GM23248 (cell line): Measurements from ENCODE around the gene GAGE1. TPM values are rescaled to one million over a fixed set of nuclear protein-coding genes. Genes with fewer than 3 reads are reported as not detected.
A peak's percentile ranks its signal among the peaks of the same experiment; 100 is the strongest.

Source experiments
- DNase-seq: peaks from one replicate; pipeline ENCODE4 v3.0.0-alpha.2; 2015
- H2AFZ ChIP-seq: fragments of 200-600 bp; sonication (generic); 2 replicates; pipeline ENCODE4 v1.6.1; 2016; ENCODE audit warnings: antibody characterized with exemption
- H3F3A ChIP-seq: fragments of 200-600 bp; sonication (generic); 2 replicates; pipeline ENCODE4 v1.6.1; 2016; ENCODE audit warnings: mild to moderate bottlenecking, antibody characterized with exemption, mixed run types; ENCODE audit not compliant: insufficient read depth
- H3K27ac ChIP-seq: fragments of 200-600 bp; sonication (generic); 2 replicates; pipeline ENCODE4 v1.5.1; 2016; ENCODE audit warnings: mild to moderate bottlenecking
- H3K27me3 ChIP-seq: fragments of 200-600 bp; sonication (generic); replicated peaks from 2 replicates; pipeline ENCODE4 v1.6.1; 2016; ENCODE audit warnings: mild to moderate bottlenecking; ENCODE audit not compliant: insufficient read depth
- H3K36me3 ChIP-seq: fragments of 200-600 bp; sonication (generic); 2 replicates; pipeline ENCODE4 v1.6.1; 2016; ENCODE audit warnings: low read depth, mild to moderate bottlenecking
- H3K4me1 ChIP-seq: fragments of 200-600 bp; sonication (generic); 2 replicates; pipeline ENCODE4 v1.6.1; 2016; ENCODE audit warnings: mild to moderate bottlenecking; ENCODE audit not compliant: insufficient read depth
- H3K4me2 ChIP-seq: fragments of 200-600 bp; sonication (generic); one replicate; pipeline ENCODE4 v1.6.1; 2016; ENCODE audit warnings: mild to moderate bottlenecking; ENCODE audit not compliant: unreplicated experiment
- H3K4me3 ChIP-seq: fragments of 200-600 bp; sonication (generic); 2 replicates; pipeline ENCODE4 v1.5.1; 2016; ENCODE audit warnings: mild to moderate bottlenecking
- H3K79me2 ChIP-seq: fragments of 200-600 bp; sonication (generic); 2 replicates; pipeline ENCODE4 v1.6.1; 2016; ENCODE audit warnings: mild to moderate bottlenecking; ENCODE audit not compliant: insufficient read depth
- H3K9ac ChIP-seq: fragments of 200-600 bp; sonication (generic); 2 replicates; pipeline ENCODE4 v1.6.1; 2016; ENCODE audit warnings: mild to moderate bottlenecking
- H3K9me2 ChIP-seq: fragments of 200-600 bp; sonication (generic); 2 replicates; pipeline ENCODE4 v1.6.1; 2016; ENCODE audit warnings: mixed run types, mild to moderate bottlenecking, moderate library complexity; ENCODE audit not compliant: insufficient read depth
- H3K9me3 ChIP-seq: fragments of 200-600 bp; sonication (generic); one replicate; pipeline ENCODE4 v1.6.1; 2017; ENCODE audit warnings: low read depth
- H4K20me1 ChIP-seq: fragments of 200-600 bp; sonication (generic); 2 replicates; pipeline ENCODE4 v1.6.0; 2016; ENCODE audit not compliant: insufficient read depth
- EZH2 ChIP-seq: fragments of 200-600 bp; sonication (generic); IDR thresholded peaks from 2 replicates; pipeline ENCODE4 v1.6.1; 2018; ENCODE audit warnings: antibody characterized with exemption, mild to moderate bottlenecking; ENCODE audit not compliant: insufficient read depth, poor library complexity, severe bottlenecking
- EZH2phosphoT487 ChIP-seq: fragments of 200-600 bp; sonication (generic); IDR thresholded peaks from 2 replicates; pipeline ENCODE4 v1.6.1; 2018; ENCODE audit warnings: antibody characterized with exemption, moderate library complexity, mild to moderate bottlenecking, low read depth; ENCODE audit not compliant: insufficient read depth
- WGBS, 2 experiments: methylation state at CpG; one replicate each; pipeline ENCODE4 v1.1.6; 2015 to 2017; ENCODE audit warnings: low lambda C conversion rate in 2 of 2, low coverage in 1 of 2; ENCODE audit errors: missing lambda C conversion rate in 2 of 2; 5-methylcytosine and 5-hydroxymethylcytosine counted together
- in situ Hi-C: fragments of 300-500 bp; cut with MboI; formaldehyde crosslinking; loops from 2 replicates; pipeline ENCODE4 v1.15.0; 2020
- polyA plus RNA-seq: library from polyadenylated mRNA; unstranded; fragments of >200 nt; fragmentation: Nextera tagmentation; extraction: Ambion mirVana; gene quantifications from 2 replicates; pipeline ENCODE4 v1.2.1, GENCODE V29; 2016
- total RNA-seq: library from RNA; depleted of rRNA; stranded (reverse); fragments of >200 nt; shearing (Covaris generic); gene quantifications from 2 replicates; pipeline ENCODE4 v1.2.3, GENCODE V29; 2014; rRNA removed

GAGE1 gene
- total and polyA plus RNA-seq, 2 experiments from 2014 or later, result not detected

- Histone ChIP-seq H3K36me3 (no peaks in the 10 kb centered on the region), H3K4me2 (no peak overlapping the region), H3K79me2 (no peaks in the 10 kb centered on the region), H4K20me1 (no peaks in the 10 kb centered on the region), H3F3A (no peaks in the 10 kb centered on the region), H3K9ac (no peak overlapping the region), H3K27ac (no peak overlapping the region), H3K9me2 (no peaks in the 10 kb centered on the region), H3K9me3 (no peaks in the 10 kb centered on the region), H3K4me1 (no peaks in the 10 kb centered on the region), H3K27me3 (no peaks in the 10 kb centered on the region), H3K4me3 (no peak overlapping the region), H2AFZ (no peak overlapping the region)
- in situ Hi-C loops, result no loop called here
- TF ChIP-seq EZH2 (no peak), EZH2phosphoT487 (no peak)
- peak; percentile 4 for DNase-seq
- WGBS, 2 experiments, result 10% methylated on average over 15 to 29 of the region's 33 CpGs
These were observed 28.4 kb downstream of the GAGE1 start for GRCh38 chrX:49627086-49627777.

DNA sequence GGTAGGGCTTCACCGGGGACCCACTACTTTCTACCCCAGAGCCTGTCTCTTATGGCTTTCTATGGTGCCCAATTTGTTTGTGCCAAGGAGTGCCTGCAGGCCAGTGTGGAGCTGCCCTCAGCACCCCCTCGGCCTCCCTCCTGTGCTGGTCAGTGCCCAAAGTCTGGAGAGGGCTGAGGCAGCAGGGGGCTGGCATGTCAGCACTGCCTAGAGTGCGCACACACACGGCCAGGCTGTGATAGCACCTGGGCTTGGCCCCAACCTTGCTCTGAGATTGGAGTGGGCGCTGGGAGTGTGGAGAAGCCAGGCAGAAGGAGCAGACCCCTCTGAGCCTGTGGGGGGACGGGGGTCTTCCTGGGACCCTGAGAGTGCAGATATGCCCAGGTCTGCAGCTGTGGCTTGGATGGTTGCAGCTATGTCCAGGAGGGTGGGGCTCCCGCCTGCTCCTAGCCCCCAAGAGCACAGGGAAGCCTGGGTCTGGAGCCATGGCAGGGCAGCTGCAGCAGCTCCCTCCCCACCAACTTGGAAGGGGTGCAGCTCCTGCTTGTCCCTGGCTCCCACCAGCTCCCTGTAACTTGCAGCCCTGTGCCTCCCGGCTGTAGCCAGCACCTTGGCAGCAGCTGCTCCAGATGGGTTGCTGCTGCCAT is 46.3 kb downstream of the GAGE1 start:
- H3F3A ChIP-seq, result no peaks in the 10 kb centered on the region
- no peak for DNase-seq
- no peak overlapping the region for H3K9ac ChIP-seq
- H3K27me3 ChIP-seq, result no peaks in the 10 kb centered on the region
- H3K9me3 ChIP-seq, result no peaks in the 10 kb centered on the region
- no peak overlapping the region for H2AFZ ChIP-seq
- no peaks in the 10 kb centered on the region for H3K36me3 ChIP-seq
- H3K4me1 ChIP-seq, result no peaks in the 10 kb centered on the region
- TF ChIP-seq EZH2phosphoT487, result no peak
- TF ChIP-seq EZH2, result no peak
- WGBS, 2 experiments, result 11 to 33% methylated on average over 3 to 8 of the region's 8 CpGs
- no peak overlapping the region for H3K4me3 ChIP-seq
- no peaks in the 10 kb centered on the region for H3K9me2 ChIP-seq
- H3K27ac ChIP-seq, result no peak overlapping the region
- no peaks in the 10 kb centered on the region for H4K20me1 ChIP-seq
- H3K79me2 ChIP-seq, result no peaks in the 10 kb centered on the region
- no peak overlapping the region for H3K4me2 ChIP-seq
- in situ Hi-C loops, result no loop called here

GRCh38 chrX:49656533-49656932 is 57.7 kb downstream of the GAGE1 start:
- in situ Hi-C loops, result no loop called here
- H3K4me3 ChIP-seq, result no peak overlapping the region
- DNase-seq, result no peak
- no peaks in the 10 kb centered on the region for H3K9me2 ChIP-seq
- no peaks in the 10 kb centered on the region for H4K20me1 ChIP-seq
- TF ChIP-seq EZH2phosphoT487 (no peak), EZH2 (no peak)
- no peaks in the 10 kb centered on the region for H3K79me2 ChIP-seq
- no peak overlapping the region for H3K9ac ChIP-seq
- no peaks in the 10 kb centered on the region for H3F3A ChIP-seq
- H3K4me1 ChIP-seq, result no peaks in the 10 kb centered on the region
- no peaks in the 10 kb centered on the region for H3K27me3 ChIP-seq
- no peaks in the 10 kb centered on the region for H3K9me3 ChIP-seq
- no peaks in the 10 kb centered on the region for H3K36me3 ChIP-seq
- H2AFZ ChIP-seq, result no peak overlapping the region
- no peak overlapping the region for H3K27ac ChIP-seq
- H3K4me2 ChIP-seq, result no peak overlapping the region
- 15 to 23% methylated on average over 3 of the region's 3 CpGs for WGBS, 2 experiments

Other genes with a start within 250 kb of the GAGE1 start
- gene GAGE12C, start 66.8 kb upstream of the GAGE1 start, total RNA-seq, result not detected in 2 replicates
- not detected in 2 replicates for gene GAGE12C, start 66.8 kb upstream of the GAGE1 start, polyA plus RNA-seq
- gene GAGE12D, start 57.3 kb upstream of the GAGE1 start, total RNA-seq, result not detected in 2 replicates
- not detected in 2 replicates for gene GAGE12D, start 57.3 kb upstream of the GAGE1 start, polyA plus RNA-seq
- gene GAGE12E, start 47.7 kb upstream of the GAGE1 start, total RNA-seq, result not detected in 2 replicates
- not detected in 2 replicates for gene GAGE12E, start 47.7 kb upstream of the GAGE1 start, polyA plus RNA-seq
- gene GAGE12F, start 38.2 kb upstream of the GAGE1 start, total RNA-seq, result not detected in 2 replicates
- gene GAGE12F, start 38.2 kb upstream of the GAGE1 start, polyA plus RNA-seq, result not detected in 2 replicates
- not detected in 2 replicates for gene GAGE12G, start 28.6 kb upstream of the GAGE1 start, total RNA-seq
- gene GAGE12G, start 28.6 kb upstream of the GAGE1 start, polyA plus RNA-seq, result not detected in 2 replicates
- gene GAGE12H, start 19.1 kb upstream of the GAGE1 start, total RNA-seq, result not detected in 2 replicates
- not detected in 2 replicates for gene GAGE12H, start 19.1 kb upstream of the GAGE1 start, polyA plus RNA-seq
- not detected in 2 replicates for gene GAGE2A, start 9.5 kb upstream of the GAGE1 start, total RNA-seq
- gene GAGE2A, start 9.5 kb upstream of the GAGE1 start, polyA plus RNA-seq, result not detected in 2 replicates
- gene PAGE1, start 97.0 kb downstream of the GAGE1 start, total RNA-seq, result not detected in 2 replicates
- not detected in 2 replicates for gene PAGE1, start 97.0 kb downstream of the GAGE1 start, polyA plus RNA-seq
- gene PAGE4, start 230.3 kb downstream of the GAGE1 start, total RNA-seq, result not detected in 2 replicates
- not detected in 2 replicates for gene PAGE4, start 230.3 kb downstream of the GAGE1 start, polyA plus RNA-seq